HFFc6 (cell line): ENCODE measurements around the gene CYP3A7. TPM values are rescaled to one million over a fixed set of nuclear protein-coding genes. Genes with fewer than 3 reads are reported as not detected.
"Not testable (repeated sequence)": the region's sequence is repeated elsewhere in the genome, so short reads cannot be mapped to it uniquely, and the experiment has no call there.

Source experiments
- DNase-seq: peaks from one replicate; pipeline ENCODE4 v3.0.0-alpha.2; 2018
- H3K27ac Mint-ChIP-seq: 2 replicates; pipeline ENCODE4 v1.8.0; 2020; ENCODE audit warnings: mild to moderate bottlenecking, mixed read lengths
- H3K27me3 Mint-ChIP-seq: 2 replicates; pipeline ENCODE4 v1.8.0; 2021; ENCODE audit warnings: mild to moderate bottlenecking, moderate library complexity, mixed read lengths; ENCODE audit not compliant: insufficient read depth
- H3K36me3 Mint-ChIP-seq: 2 replicates; pipeline ENCODE4 v1.8.0; 2021; ENCODE audit warnings: low read depth, mixed read lengths
- H3K4me1 Mint-ChIP-seq: 2 replicates; pipeline ENCODE4 v1.8.0; 2020; ENCODE audit warnings: low read depth, mixed read lengths
- H3K4me3 Mint-ChIP-seq: 2 replicates; pipeline ENCODE4 v1.8.0; 2020; ENCODE audit warnings: mild to moderate bottlenecking, moderate library complexity, mixed read lengths
- H3K9me3 Mint-ChIP-seq: 2 replicates; pipeline ENCODE4 v1.8.0; 2020; ENCODE audit warnings: mild to moderate bottlenecking, mixed read lengths
- total RNA-seq, 6 experiments: library from RNA; stranded (reverse); fragmentation: NEBNext Ultra II Directional; extraction: Animal tissue kit (Norgen Biotek cat#: 25700); gene quantifications; 2 replicates in 1 of 6; 3 replicates in 5 of 6; pipeline ENCODE4 v1.2.3, GENCODE V29; 2021
- TF ChIP-seq, protein P1 (sequence below): fragments of 200-600 bp; sonication (generic); IDR thresholded peaks from 2 replicates; pipeline ENCODE4 v1.5.0; 2021; ENCODE audit warnings: antibody characterized with exemption, mild to moderate bottlenecking

CYP3A7 gene
- total RNA-seq, 6 experiments from 2014 or later, result 0.09 TPM; not detected in 5

DNA sequence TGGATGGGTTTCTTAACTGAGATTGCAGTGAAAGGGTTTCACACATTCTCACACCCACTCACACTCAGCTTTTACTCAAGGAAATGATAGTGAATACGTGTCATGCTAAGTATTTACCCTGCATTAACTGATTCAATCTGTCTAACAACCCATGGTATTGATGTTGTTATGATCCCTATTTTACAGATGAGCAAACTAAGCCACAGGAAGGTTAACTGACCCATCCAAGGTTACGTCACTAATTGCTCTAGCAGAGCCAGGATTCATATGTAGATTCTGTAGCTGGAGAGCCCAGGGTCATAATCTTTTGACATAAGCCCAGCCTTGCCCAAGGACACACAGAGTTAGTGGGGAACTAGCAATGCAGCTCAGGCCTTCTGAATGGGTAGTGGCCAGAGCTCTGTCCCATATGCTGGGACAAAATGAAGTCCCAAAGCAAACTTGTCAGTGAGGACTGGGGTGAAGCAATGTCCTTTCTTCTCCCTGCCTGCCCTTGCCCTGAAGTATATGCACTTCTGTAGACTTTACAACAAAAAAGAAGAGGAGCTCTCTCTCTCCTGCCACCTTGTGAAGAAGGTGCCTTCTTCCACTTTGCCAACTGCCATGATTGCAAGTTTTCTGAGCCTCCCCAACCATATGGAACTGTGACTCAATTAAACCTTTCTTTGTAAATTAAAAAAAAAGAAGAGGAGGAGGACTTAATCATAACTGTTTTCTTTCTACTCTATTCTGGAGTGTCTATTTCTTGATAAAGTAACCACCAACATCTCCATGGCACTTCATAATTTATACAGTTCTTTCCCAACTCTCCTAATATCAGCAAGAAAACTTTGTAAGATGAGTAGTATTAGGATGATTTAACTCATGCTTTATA is 4.9 kb upstream of the CYP3A7 start:
- H3K4me1 Mint-ChIP-seq, result peaks cover 26% of the 10 kb centered on the region
- H3K36me3 Mint-ChIP-seq, result no peaks in the 10 kb centered on the region
- TF ChIP-seq, protein P1, sequence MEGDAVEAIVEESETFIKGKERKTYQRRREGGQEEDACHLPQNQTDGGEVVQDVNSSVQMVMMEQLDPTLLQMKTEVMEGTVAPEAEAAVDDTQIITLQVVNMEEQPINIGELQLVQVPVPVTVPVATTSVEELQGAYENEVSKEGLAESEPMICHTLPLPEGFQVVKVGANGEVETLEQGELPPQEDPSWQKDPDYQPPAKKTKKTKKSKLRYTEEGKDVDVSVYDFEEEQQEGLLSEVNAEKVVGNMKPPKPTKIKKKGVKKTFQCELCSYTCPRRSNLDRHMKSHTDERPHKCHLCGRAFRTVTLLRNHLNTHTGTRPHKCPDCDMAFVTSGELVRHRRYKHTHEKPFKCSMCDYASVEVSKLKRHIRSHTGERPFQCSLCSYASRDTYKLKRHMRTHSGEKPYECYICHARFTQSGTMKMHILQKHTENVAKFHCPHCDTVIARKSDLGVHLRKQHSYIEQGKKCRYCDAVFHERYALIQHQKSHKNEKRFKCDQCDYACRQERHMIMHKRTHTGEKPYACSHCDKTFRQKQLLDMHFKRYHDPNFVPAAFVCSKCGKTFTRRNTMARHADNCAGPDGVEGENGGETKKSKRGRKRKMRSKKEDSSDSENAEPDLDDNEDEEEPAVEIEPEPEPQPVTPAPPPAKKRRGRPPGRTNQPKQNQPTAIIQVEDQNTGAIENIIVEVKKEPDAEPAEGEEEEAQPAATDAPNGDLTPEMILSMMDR, result no peak
- peaks cover 7% of the 10 kb centered on the region for H3K27me3 Mint-ChIP-seq
- no peaks in the 10 kb centered on the region for H3K9me3 Mint-ChIP-seq
- DNase-seq, result no peak
- H3K27ac Mint-ChIP-seq, result no peak overlapping the region
- no peak overlapping the region for H3K4me3 Mint-ChIP-seq

DNA sequence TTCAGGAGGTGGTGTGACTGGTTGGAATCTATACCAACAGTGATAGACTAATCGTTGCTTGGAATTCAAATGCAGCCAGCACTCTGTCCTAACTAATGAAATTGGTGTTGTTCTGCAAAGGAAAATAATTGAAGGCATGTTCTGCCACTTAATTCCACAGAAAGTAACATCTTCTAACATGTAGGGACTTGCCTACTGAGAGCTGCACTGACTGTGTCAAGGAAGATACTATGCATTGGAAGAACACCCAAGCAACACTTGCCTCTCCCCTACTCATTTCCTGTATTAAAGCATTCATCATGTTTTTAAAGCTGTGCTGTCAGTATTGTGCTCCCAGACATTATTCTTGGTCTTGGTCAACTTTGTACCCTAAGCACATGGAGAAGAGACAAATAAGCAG is 2.7 kb upstream of the CYP3A7 start:
- H3K36me3 Mint-ChIP-seq, result no peaks in the 10 kb centered on the region
- peaks cover 26% of the 10 kb centered on the region for H3K4me1 Mint-ChIP-seq
- no peak overlapping the region for H3K27ac Mint-ChIP-seq
- TF ChIP-seq, protein P1, result no peak
- DNase-seq, result no peak
- H3K4me3 Mint-ChIP-seq, result no peak overlapping the region
- no peaks in the 10 kb centered on the region for H3K9me3 Mint-ChIP-seq
- peaks cover 14% of the 10 kb centered on the region for H3K27me3 Mint-ChIP-seq

DNA sequence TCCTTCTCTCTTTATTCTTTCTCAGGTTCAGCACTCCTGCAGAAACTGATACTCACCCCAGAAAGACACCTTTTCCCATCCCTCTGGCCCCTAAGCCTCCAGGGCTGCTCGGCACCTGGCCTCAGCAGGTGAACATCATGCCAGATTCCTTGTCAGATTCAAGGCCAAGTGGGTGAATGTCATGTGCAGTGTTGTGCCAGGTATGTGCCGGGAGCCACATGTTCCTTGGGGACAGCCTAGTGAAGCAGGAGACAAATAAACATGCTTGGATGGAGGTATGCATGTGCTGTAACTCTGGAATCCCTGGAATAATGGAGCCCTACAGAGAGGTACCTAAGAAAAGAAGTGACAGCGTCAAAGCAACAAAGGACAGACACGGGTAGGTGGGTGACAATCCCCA is 1.7 kb upstream of the CYP3A7 start:
- not testable (repeated sequence) for H3K27ac Mint-ChIP-seq, H3K36me3 Mint-ChIP-seq, DNase-seq, H3K9me3 Mint-ChIP-seq, H3K4me3 Mint-ChIP-seq
- Mint-ChIP-seq H3K4me1 (peaks cover 26% of the 10 kb centered on the region), H3K27me3 (peaks cover 15% of the 10 kb centered on the region)

DNA sequence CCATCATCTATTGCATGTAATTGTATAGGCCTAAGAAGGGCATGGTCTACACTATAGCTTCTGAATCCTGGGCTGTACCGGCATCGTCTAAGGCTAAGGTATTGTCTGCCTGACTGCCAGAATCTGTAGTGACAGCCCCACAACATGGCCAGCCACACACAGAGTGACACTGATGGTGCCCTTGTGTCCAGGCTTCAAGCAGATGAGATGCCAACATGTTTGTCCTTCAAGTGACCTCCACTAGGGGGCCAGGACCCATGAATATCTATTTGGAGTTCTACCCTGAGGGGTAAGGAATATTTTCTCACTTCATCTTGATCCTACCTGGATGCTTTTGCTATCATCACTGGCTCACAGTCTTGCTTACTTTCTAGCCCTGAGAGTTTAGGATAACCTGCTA is 1.5 kb downstream of the CYP3A7 start:
- H3K4me3 Mint-ChIP-seq, result no peak overlapping the region
- peaks cover 10% of the 10 kb centered on the region for H3K4me1 Mint-ChIP-seq
- no peaks in the 10 kb centered on the region for H3K36me3 Mint-ChIP-seq
- no peaks in the 10 kb centered on the region for H3K9me3 Mint-ChIP-seq
- TF ChIP-seq, protein P1, result peak; percentile 68
- no peak overlapping the region for H3K27ac Mint-ChIP-seq
- H3K27me3 Mint-ChIP-seq, result peaks cover 13% of the 10 kb centered on the region
- DNase-seq, result no peak

DNA sequence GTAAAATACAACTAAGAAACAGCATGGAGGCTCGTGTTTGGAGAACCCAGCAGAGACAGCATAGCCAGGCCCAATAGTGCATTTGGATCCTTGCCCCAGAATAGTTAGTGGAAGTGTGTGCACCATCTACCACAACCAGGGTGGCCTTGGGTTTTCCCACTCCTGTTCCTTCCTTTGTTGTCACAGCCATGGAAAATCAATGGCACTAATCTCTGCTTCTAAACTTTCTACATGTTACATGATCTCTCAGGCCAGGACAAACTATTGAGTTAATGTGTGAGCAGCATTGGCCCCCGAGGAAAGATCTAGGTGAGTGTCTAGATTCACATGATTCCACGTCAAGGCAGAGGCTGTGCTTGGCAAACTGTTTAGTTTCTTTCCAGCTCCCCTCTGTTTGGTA is 2.0 kb downstream of the CYP3A7 start:
- no peak overlapping the region for H3K4me3 Mint-ChIP-seq
- no peak for DNase-seq
- no peaks in the 10 kb centered on the region for H3K36me3 Mint-ChIP-seq
- H3K27me3 Mint-ChIP-seq, result peaks cover 13% of the 10 kb centered on the region
- no peak overlapping the region for H3K27ac Mint-ChIP-seq
- TF ChIP-seq, protein P1, result no peak
- H3K9me3 Mint-ChIP-seq, result no peaks in the 10 kb centered on the region
- H3K4me1 Mint-ChIP-seq, result peaks cover 7% of the 10 kb centered on the region

DNA sequence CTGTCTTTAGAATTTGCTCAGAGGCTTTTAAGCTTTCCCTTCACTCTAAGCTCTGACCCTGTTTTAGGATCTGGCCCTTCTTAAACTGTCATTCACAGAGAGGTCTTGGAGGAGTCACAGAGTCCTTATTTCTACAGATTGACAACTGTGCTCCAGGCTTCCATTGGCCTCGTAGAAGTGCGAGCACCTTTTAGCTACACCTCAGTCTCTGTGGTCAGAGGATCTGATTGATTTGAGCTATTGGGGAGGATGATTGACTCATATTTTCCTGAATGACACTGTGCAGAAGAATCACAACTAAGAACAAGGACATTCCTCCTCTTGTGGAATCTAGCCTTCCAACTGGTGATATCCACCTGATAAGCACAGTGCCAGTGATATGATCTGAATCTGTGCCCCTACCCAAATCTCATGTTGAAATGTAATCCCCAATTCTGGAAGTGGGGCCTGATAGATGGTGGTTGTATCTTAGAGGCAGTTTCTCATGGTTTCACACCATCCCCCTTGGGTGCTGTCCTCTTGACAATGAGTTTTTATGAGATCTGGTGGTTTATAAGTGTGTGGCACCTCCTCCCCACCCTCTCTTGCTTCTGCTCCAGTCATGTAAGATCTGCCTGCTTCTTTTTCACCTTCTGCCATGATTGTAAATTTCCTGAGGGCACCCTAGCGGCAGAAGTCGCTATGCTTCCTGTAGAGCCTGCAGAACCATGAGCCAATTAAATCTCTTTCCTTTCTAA is 3.2 kb downstream of the CYP3A7 start:
- Mint-ChIP-seq H3K4me1 (no peaks in the 10 kb centered on the region), H3K27ac (no peak overlapping the region), H3K27me3 (peaks cover 13% of the 10 kb centered on the region), H3K36me3 (no peaks in the 10 kb centered on the region), H3K9me3 (no peaks in the 10 kb centered on the region), H3K4me3 (no peak overlapping the region)
- no peak for DNase-seq
- TF ChIP-seq, protein P1, result no peak
